KMS-11 (cell line): Measurements from ENCODE around the gene NFIB.

Source experiments
- H2AFZ ChIP-seq: fragments of 200-600 bp; sonication (generic); 2 replicates; pipeline ENCODE4 v1.6.1; 2016; ENCODE audit warnings: antibody characterized with exemption, mixed run types, low read depth
- H3K27ac ChIP-seq: fragments of 200-600 bp; sonication (generic); 2 replicates; pipeline ENCODE4 v1.6.1; 2016; ENCODE audit warnings: mild to moderate bottlenecking, mixed run types
- H3K27me3 ChIP-seq: fragments of 200-600 bp; sonication (generic); 2 replicates; pipeline ENCODE4 v1.6.1; 2017; ENCODE audit warnings: mild to moderate bottlenecking, low read depth, mixed run types, moderate library complexity; ENCODE audit not compliant: insufficient read depth
- H3K36me3 ChIP-seq: fragments of 200-600 bp; sonication (generic); 2 replicates; pipeline ENCODE4 v1.6.1; 2017; ENCODE audit warnings: mild to moderate bottlenecking, mixed run types; ENCODE audit not compliant: insufficient read depth
- H3K4me1 ChIP-seq: fragments of 200-600 bp; sonication (generic); 2 replicates; pipeline ENCODE4 v1.6.1; 2016; ENCODE audit warnings: mild to moderate bottlenecking, low read depth, mixed run types; ENCODE audit not compliant: poor library complexity, severe bottlenecking
- H3K4me2 ChIP-seq: fragments of 200-600 bp; sonication (generic); 2 replicates; pipeline ENCODE4 v1.7.0; 2016; ENCODE audit warnings: mild to moderate bottlenecking, mixed run types
- H3K4me3 ChIP-seq: fragments of 200-600 bp; sonication (generic); IDR thresholded peaks from 2 replicates; pipeline ENCODE4 v1.6.1; 2017; ENCODE audit warnings: low read depth, low read length, mixed read lengths; ENCODE audit not compliant: insufficient read depth
- H3K79me2 ChIP-seq: fragments of 200-600 bp; sonication (generic); 2 replicates; pipeline ENCODE4 v1.6.1; 2016; ENCODE audit warnings: low read depth, mixed run types; ENCODE audit not compliant: insufficient read depth
- H3K9ac ChIP-seq: fragments of 200-600 bp; sonication (generic); 2 replicates; pipeline ENCODE4 v1.6.1; 2016; ENCODE audit warnings: mild to moderate bottlenecking, mixed run types
- H4K20me1 ChIP-seq: fragments of 200-600 bp; sonication (generic); 2 replicates; pipeline ENCODE4 v1.6.1; 2016; ENCODE audit warnings: mild to moderate bottlenecking, mixed run types; ENCODE audit not compliant: insufficient read depth
- TF ChIP-seq, protein P1 (sequence below): fragments of 200-600 bp; sonication (generic); conservative IDR thresholded peaks from 2 replicates; pipeline ENCODE4 v1.6.1; 2017; ENCODE audit warnings: low read depth, mild to moderate bottlenecking, antibody characterized with exemption, low read length, moderate library complexity, mixed read lengths

The NFIB gene

DNA sequence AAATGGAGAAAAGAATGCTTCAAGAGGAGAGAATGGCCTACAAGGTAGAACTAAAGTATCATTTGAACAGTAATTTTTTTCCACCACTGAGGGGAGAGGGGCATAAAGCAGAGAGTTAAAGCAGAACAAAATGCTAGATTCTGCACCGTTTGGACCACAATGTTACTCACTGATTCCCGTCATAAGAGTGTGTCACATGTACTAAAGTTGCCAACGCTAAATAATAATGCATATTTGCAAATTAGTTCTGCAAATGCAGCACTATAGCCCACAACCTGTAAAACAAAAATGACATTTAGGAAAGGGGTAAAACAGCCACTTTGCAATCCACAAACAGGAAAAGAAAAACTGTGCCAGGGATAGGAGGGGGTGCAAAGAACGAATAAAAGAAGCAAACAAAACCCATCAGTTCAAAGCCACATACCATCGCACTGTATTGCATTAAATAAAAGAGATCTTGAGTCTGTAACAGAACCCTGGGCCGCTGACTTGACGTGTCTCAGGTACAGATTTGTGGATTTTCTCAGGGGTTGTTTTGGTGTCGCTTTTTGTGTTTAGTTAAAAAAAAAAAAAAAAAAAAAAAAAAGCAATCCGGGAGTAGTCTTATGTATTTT is 7.7 kb upstream of the NFIB start:
- Histone ChIP-seq H3K79me2 (no peaks in the 10 kb centered on the region), H3K27ac (no peak overlapping the region), H2AFZ (peak overlapping the region; percentile 63; the same call in 1 of the 2 replicates), H3K4me1 (peaks cover 65% of the 10 kb centered on the region), H3K4me2 (peak overlapping the region; percentile 55), H3K9ac (no peak overlapping the region), H3K27me3 (peaks cover 59% of the 10 kb centered on the region), H3K36me3 (no peaks in the 10 kb centered on the region), H4K20me1 (no peaks in the 10 kb centered on the region), H3K4me3 (no peak overlapping the region)
- TF ChIP-seq, protein P1, sequence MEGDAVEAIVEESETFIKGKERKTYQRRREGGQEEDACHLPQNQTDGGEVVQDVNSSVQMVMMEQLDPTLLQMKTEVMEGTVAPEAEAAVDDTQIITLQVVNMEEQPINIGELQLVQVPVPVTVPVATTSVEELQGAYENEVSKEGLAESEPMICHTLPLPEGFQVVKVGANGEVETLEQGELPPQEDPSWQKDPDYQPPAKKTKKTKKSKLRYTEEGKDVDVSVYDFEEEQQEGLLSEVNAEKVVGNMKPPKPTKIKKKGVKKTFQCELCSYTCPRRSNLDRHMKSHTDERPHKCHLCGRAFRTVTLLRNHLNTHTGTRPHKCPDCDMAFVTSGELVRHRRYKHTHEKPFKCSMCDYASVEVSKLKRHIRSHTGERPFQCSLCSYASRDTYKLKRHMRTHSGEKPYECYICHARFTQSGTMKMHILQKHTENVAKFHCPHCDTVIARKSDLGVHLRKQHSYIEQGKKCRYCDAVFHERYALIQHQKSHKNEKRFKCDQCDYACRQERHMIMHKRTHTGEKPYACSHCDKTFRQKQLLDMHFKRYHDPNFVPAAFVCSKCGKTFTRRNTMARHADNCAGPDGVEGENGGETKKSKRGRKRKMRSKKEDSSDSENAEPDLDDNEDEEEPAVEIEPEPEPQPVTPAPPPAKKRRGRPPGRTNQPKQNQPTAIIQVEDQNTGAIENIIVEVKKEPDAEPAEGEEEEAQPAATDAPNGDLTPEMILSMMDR = no peak

DNA sequence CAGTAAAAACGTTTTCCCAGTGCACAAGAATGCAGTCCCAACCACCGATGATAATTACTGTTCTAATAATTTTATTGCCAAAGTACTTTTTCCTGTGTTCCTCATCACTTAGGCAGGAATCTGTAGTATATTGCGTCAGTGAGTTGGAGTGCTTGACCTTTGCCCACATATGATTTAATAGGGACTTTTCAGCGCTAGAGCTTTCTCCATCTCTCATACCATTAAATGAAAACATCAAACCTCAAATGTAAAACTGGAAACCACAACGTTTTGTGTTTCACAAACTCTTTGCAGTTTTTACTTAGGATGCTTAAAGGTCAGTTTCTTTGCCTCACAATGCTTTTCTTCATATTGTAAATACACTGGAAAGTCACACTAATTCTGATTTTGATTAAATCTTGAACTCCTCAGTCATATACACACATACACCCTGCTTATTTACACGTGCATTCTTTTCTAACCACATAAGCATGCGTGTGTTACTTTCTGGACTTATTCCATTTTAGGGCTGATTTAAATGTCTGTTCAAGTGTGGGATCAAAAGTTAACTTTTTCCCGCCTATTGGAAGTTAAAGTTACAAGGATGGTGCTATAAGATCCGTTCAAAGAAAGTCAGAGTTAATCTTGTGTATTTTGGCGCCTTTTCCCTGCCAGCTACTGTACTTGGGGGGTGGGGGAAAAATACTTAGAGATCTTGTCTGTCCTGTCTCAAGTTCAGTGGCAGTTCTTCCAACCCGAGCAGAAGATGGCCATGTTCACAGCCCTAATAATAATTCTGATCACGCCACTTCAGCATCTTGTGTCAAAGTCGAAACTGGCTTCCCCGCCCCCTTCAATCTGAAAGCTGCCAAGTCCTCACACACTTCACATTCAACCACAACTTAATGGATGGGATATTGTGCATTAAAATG is 6.6 kb upstream of the NFIB start:
- Histone ChIP-seq H3K9ac (no peak overlapping the region), H3K36me3 (no peaks in the 10 kb centered on the region), H3K4me3 (no peak overlapping the region), H3K4me2 (peak overlapping the region; percentile 55), H4K20me1 (no peaks in the 10 kb centered on the region), H2AFZ (no peak overlapping the region), H3K4me1 (peaks cover 57% of the 10 kb centered on the region), H3K27me3 (peaks cover 64% of the 10 kb centered on the region), H3K27ac (no peak overlapping the region), H3K79me2 (no peaks in the 10 kb centered on the region)
- TF ChIP-seq, protein P1 = no peak

DNA sequence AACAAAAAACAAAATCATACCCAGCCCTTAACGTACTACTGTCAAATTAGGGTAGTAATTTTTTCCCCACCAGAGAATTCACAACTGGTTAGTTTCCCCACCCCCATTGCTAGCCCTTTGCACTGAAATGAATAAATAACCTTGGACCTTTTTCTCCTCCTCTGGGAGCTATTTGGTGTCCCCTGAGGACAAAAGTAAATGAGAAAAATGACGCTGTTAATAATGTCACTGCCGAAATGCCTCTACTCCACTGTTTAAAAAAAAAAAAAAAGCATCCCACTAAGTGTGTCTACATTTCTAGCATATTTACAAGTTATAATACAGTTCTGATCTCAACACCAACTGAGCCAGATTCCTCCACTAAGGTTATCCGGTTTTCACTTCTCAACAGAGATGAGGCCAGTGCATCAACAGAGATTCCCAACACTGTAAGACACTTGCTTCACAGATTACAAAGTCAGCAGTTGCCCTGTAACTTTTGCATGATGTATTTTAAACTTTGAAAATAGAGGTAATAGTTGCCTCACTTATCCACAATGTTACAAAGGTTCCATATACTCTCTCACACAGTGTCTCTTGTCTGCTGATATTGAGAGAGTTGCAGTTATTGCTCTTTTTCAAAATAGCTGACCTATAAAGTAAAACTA is 5.1 kb upstream of the NFIB start:
- Histone ChIP-seq H4K20me1 (no peaks in the 10 kb centered on the region), H3K36me3 (no peaks in the 10 kb centered on the region), H3K4me1 (peaks cover 45% of the 10 kb centered on the region), H3K4me3 (no peak overlapping the region), H2AFZ (no peak overlapping the region), H3K27ac (no peak overlapping the region), H3K79me2 (no peaks in the 10 kb centered on the region), H3K4me2 (0 out of 2 replicates have a peak overlapping the region, but pooled peaks have one; percentile 55), H3K27me3 (peaks cover 53% of the 10 kb centered on the region), H3K9ac (no peak overlapping the region)
- TF ChIP-seq, protein P1 = no peak

DNA sequence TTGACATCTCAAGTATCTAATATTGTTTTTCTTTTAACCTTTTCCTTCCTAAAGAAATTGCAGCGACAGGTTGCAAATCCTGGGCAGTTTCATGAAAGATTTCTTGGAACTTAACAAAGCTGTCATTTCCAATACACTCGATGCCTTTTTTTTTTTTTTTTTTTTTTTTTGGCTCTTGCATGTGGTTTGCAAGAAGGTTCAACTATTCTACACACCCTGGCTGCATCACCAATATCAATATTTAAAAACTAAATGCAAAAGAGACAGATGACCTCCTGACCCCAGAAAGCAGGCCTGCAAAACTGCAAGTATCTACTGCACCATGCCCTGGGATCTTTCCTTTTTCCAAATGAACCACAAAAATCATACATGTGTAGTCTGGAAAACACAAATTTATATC is 4.4 kb upstream of the NFIB start:
- no peaks in the 10 kb centered on the region for H3K79me2 ChIP-seq
- H3K27ac ChIP-seq = no peak overlapping the region
- no peaks in the 10 kb centered on the region for H3K36me3 ChIP-seq
- H3K27me3 ChIP-seq = peaks cover 46% of the 10 kb centered on the region
- H3K4me2 ChIP-seq = no peak overlapping the region
- H4K20me1 ChIP-seq = no peaks in the 10 kb centered on the region
- H2AFZ ChIP-seq = no peak overlapping the region
- TF ChIP-seq, protein P1 = no peak
- peaks cover 38% of the 10 kb centered on the region for H3K4me1 ChIP-seq
- H3K4me3 ChIP-seq = no peak overlapping the region
- no peak overlapping the region for H3K9ac ChIP-seq
